SU-DHL-6 (cell line): ENCODE data around the gene KIF5B.

Experiments used
- H2AFZ ChIP-seq: fragments of 200-600 bp; sonication (generic); 2 replicates; pipeline ENCODE4 v1.6.1; 2014; ENCODE audit warnings: low read depth, mild to moderate bottlenecking, moderate library complexity, mixed read lengths, antibody characterized with exemption, low read length; ENCODE audit not compliant: severe bottlenecking
- H3F3A ChIP-seq: fragments of 200-600 bp; shearing (Covaris generic); 2 replicates; pipeline ENCODE4 v1.6.0; 2016; ENCODE audit warnings: antibody characterized with exemption, mild to moderate bottlenecking; ENCODE audit not compliant: insufficient read depth
- H3K27ac ChIP-seq: fragments of 200-600 bp; sonication (generic); 2 replicates; pipeline ENCODE4 v1.5.1; 2016; ENCODE audit warnings: low read depth, mild to moderate bottlenecking, low read length, moderate library complexity, mixed read lengths
- H3K27me3 ChIP-seq: fragments of 200-600 bp; sonication (generic), shearing (Covaris generic); 2 replicates; pipeline ENCODE4 v1.6.0; 2014; ENCODE audit warnings: mild to moderate bottlenecking, low read length
- H3K36me3 ChIP-seq: fragments of 200-600 bp; sonication (generic); 2 replicates; pipeline ENCODE4 v1.6.1; 2014; ENCODE audit warnings: mild to moderate bottlenecking, low read length, mixed read lengths
- H3K4me2 ChIP-seq: fragments of 300-600, 200-600 bp; shearing (Covaris generic), sonication (generic); 2 replicates; pipeline ENCODE4 v1.6.0; 2014; ENCODE audit warnings: low read length, low read depth, mild to moderate bottlenecking; ENCODE audit not compliant: poor library complexity, severe bottlenecking
- H3K4me3 ChIP-seq: fragments of 200-600 bp; sonication (generic); 2 replicates; pipeline ENCODE4 v1.5.1; 2014; ENCODE audit warnings: antibody characterized with exemption, low read length, mild to moderate bottlenecking, mixed read lengths; ENCODE audit not compliant: insufficient read depth, poor library complexity, severe bottlenecking
- H3K79me2 ChIP-seq: fragments of 200-600 bp; sonication (generic); 2 replicates; pipeline ENCODE4 v1.6.1; 2014; ENCODE audit warnings: mild to moderate bottlenecking, low read length, moderate library complexity; ENCODE audit not compliant: insufficient read depth
- H3K9ac ChIP-seq: fragments of 200-600 bp; sonication (generic); 2 replicates; pipeline ENCODE4 v1.7.0; 2014; ENCODE audit warnings: mild to moderate bottlenecking, low read length
- H3K9me2 ChIP-seq: fragments of 200-600 bp; sonication (generic); replicated peaks from 2 replicates; pipeline ENCODE4 v1.6.1; 2014; ENCODE audit warnings: low read length; ENCODE audit not compliant: insufficient read depth
- H3K9me3 ChIP-seq: fragments of 200-600 bp; sonication (generic); 2 replicates; pipeline ENCODE4 v1.6.1; 2014; ENCODE audit warnings: low read length, mixed read lengths; ENCODE audit not compliant: insufficient read depth
- H4K20me1 ChIP-seq: fragments of 200-600 bp; sonication (generic); 2 replicates; pipeline ENCODE4 v1.6.1; 2014; ENCODE audit warnings: low read depth, mild to moderate bottlenecking, antibody characterized with exemption, low read length, moderate library complexity, mixed read lengths
- CTCF ChIP-seq: fragments of 200-600 bp; sonication (generic); IDR thresholded peaks from one replicate; pipeline ENCODE4 v1.5.1; 2017; ENCODE audit warnings: antibody characterized with exemption, mild to moderate bottlenecking, low read length, moderate library complexity; ENCODE audit not compliant: insufficient read depth, poor library complexity, severe bottlenecking
- EZH2phosphoT487 ChIP-seq: fragments of 200-600 bp; sonication (generic), shearing (Covaris generic); conservative IDR thresholded peaks from 2 replicates; pipeline ENCODE4 v1.6.1; 2018; ENCODE audit warnings: mild to moderate bottlenecking, antibody characterized with exemption, low read length, moderate library complexity, mixed read lengths

KIF5B gene

GRCh38 chr10:32077896-32078485, 21.8 kb upstream of the KIF5B start:
- Histone ChIP-seq H3F3A (no peaks in the 10 kb centered on the region), H4K20me1 (no peaks in the 10 kb centered on the region), H3K9me2 (no peaks in the 10 kb centered on the region), H3K9ac (no peak overlapping the region), H2AFZ (no peak overlapping the region), H3K9me3 (no peaks in the 10 kb centered on the region), H3K4me3 (no peak overlapping the region), H3K27ac (no peak overlapping the region), H3K36me3 (no peaks in the 10 kb centered on the region), H3K27me3 (no peaks in the 10 kb centered on the region), H3K4me2 (no peak overlapping the region), H3K79me2 (no peaks in the 10 kb centered on the region)
- no peak for TF ChIP-seq EZH2phosphoT487
- no peak for TF ChIP-seq CTCF

- Histone ChIP-seq H3F3A (no peaks in the 10 kb centered on the region), H3K9me2 (no peaks in the 10 kb centered on the region), H4K20me1 (no peaks in the 10 kb centered on the region), H2AFZ (no peak overlapping the region), H3K9me3 (no peaks in the 10 kb centered on the region), H3K27ac (no peak overlapping the region), H3K79me2 (no peaks in the 10 kb centered on the region), H3K27me3 (no peaks in the 10 kb centered on the region), H3K36me3 (no peaks in the 10 kb centered on the region), H3K4me2 (no peak overlapping the region), H3K4me3 (no peak overlapping the region), H3K9ac (no peak overlapping the region)
- TF ChIP-seq CTCF, result no peak
- no peak for TF ChIP-seq EZH2phosphoT487
Observed at GRCh38 chr10:32073659-32074058, 17.4 kb upstream of the KIF5B start.

- no peaks in the 10 kb centered on the region for H3K9me2 ChIP-seq
- H3K36me3 ChIP-seq, result no peaks in the 10 kb centered on the region
- no peaks in the 10 kb centered on the region for H3K9me3 ChIP-seq
- H4K20me1 ChIP-seq, result no peaks in the 10 kb centered on the region
- no peak overlapping the region for H2AFZ ChIP-seq
- no peaks in the 10 kb centered on the region for H3K27me3 ChIP-seq
- H3F3A ChIP-seq, result no peaks in the 10 kb centered on the region
- no peak overlapping the region for H3K4me2 ChIP-seq
- TF ChIP-seq CTCF (no peak), EZH2phosphoT487 (no peak)
- no peak overlapping the region for H3K4me3 ChIP-seq
- no peaks in the 10 kb centered on the region for H3K79me2 ChIP-seq
- no peak overlapping the region for H3K9ac ChIP-seq
- H3K27ac ChIP-seq, result no peak overlapping the region
Observed at GRCh38 chr10:32073128-32073527, 16.9 kb upstream of the KIF5B start.
